Measurements from ENCODE around the gene SPIB.
A peak's percentile ranks its signal among the peaks of the same experiment; 100 is the strongest.
"Not testable (repeated sequence)": the region's sequence is repeated elsewhere in the genome, so short reads cannot be mapped to it uniquely, and the experiment has no call there.

Gene SPIB

GRCh38 chr19:50418176-50419021, at the start of gene SPIB:
Gene SPIB, plus strand, starts transcription at chr19:50418938. Its CDS starts 25 bp downstream, at chr19:50418963.
- no peak for DNase-seq

GRCh38 chr19:50371914-50372475, 46.7 kb upstream of the SPIB start:
- no peak for DNase-seq

GRCh38 chr19:50376166-50377050, 42.3 kb upstream of the SPIB start, which contains the start of gene NR1H2:
Gene NR1H2, plus strand, starts transcription at chr19:50376457. Its CDS starts 1,149 bp downstream, at chr19:50377606.
- DNase-seq, result peak; percentile 87

- DNase-seq, result no peak
These were observed 41.7 kb upstream of the SPIB start for GRCh38 chr19:50377051-50377461.

GRCh38 chr19:50377517-50377916, 41.2 kb upstream of the SPIB start:
- DNase-seq, result no peak

- DNase-seq, result no peak
These were observed 40.4 kb upstream of the SPIB start for GRCh38 chr19:50378169-50378862.

- no peak for DNase-seq
These were observed 39.9 kb upstream of the SPIB start for GRCh38 chr19:50378863-50379236.

GRCh38 chr19:50379602-50380001, 39.1 kb upstream of the SPIB start:
- DNase-seq, result no peak

GRCh38 chr19:50380137-50380536, 38.6 kb upstream of the SPIB start:
- DNase-seq, result no peak

- DNase-seq, result no peak
These were observed 38.0 kb upstream of the SPIB start for GRCh38 chr19:50380751-50381151.

- no peak for DNase-seq
These were observed 36.6 kb upstream of the SPIB start for GRCh38 chr19:50381881-50382729.

GRCh38 chr19:50383001-50383851, 35.5 kb upstream of the SPIB start:
- DNase-seq, result no peak

GRCh38 chr19:50383852-50384684, 34.7 kb upstream of the SPIB start, which contains the start of gene POLD1:
Gene POLD1, plus strand, starts transcription at chr19:50384347. Its CDS starts 14,505 bp downstream, at chr19:50398852.
- DNase-seq, result peak; percentile 97

GRCh38 chr19:50384685-50385535, 33.8 kb upstream of the SPIB start:
- no peak for DNase-seq

- DNase-seq, result no peak
These were observed 31.4 kb upstream of the SPIB start for GRCh38 chr19:50387176-50387867.

- no peak for DNase-seq
These were observed 30.9 kb upstream of the SPIB start for GRCh38 chr19:50387868-50388245.

GRCh38 chr19:50390295-50390694, 28.4 kb upstream of the SPIB start:
- not testable (repeated sequence) for DNase-seq

GRCh38 chr19:50390952-50391351, 27.8 kb upstream of the SPIB start:
- DNase-seq, result not testable (repeated sequence)

All from NCI-H510A (cell line).